Measurements from ENCODE around the gene AADAT.
"Not testable (repeated sequence)": the region's sequence is repeated elsewhere in the genome, so short reads cannot be mapped to it uniquely, and the experiment has no call there.

Gene AADAT

GRCh38 chr4:170090352-170091052 lies 746 bp upstream of the AADAT start:
- DNase-seq (ENCODE audit: low read depth): no peak

- DNase-seq (ENCODE audit: low read depth): no peak
Measured at GRCh38 chr4:170089274-170089667, 485 bp downstream of the AADAT start.

GRCh38 chr4:170088716-170089115 lies 1.0 kb downstream of the AADAT start:
- DNase-seq (ENCODE audit: low read depth): no peak

GRCh38 chr4:170087163-170087700 lies 2.5 kb downstream of the AADAT start:
- DNase-seq (ENCODE audit: low read depth): no peak

- DNase-seq (ENCODE audit: low read depth): no peak
Measured at GRCh38 chr4:170083541-170083940, 6.2 kb downstream of the AADAT start.

- no peak for DNase-seq (ENCODE audit: low read depth)
Measured at GRCh38 chr4:170080496-170080895, 9.3 kb downstream of the AADAT start.

- no peak for DNase-seq (ENCODE audit: low read depth)
Measured at GRCh38 chr4:170079981-170080380, 9.8 kb downstream of the AADAT start.

GRCh38 chr4:170071196-170071595 lies 18.6 kb downstream of the AADAT start:
- DNase-seq (ENCODE audit: low read depth): no peak

- no peak for DNase-seq (ENCODE audit: low read depth)
Measured at GRCh38 chr4:170068438-170069128, 21.2 kb downstream of the AADAT start.

- no peak for DNase-seq (ENCODE audit: low read depth)
Measured at GRCh38 chr4:170059421-170059820, 30.3 kb downstream of the AADAT start.

GRCh38 chr4:170058826-170059225 lies 30.9 kb downstream of the AADAT start:
- no peak for DNase-seq (ENCODE audit: low read depth)

- DNase-seq (ENCODE audit: low read depth): no peak
Measured at GRCh38 chr4:170057866-170058265, 31.9 kb downstream of the AADAT start.

GRCh38 chr4:170052919-170053318 lies 36.8 kb downstream of the AADAT start:
- DNase-seq (ENCODE audit: low read depth): no peak

- no peak for DNase-seq (ENCODE audit: low read depth)
Measured at GRCh38 chr4:170051402-170051801, 38.4 kb downstream of the AADAT start.

- no peak for DNase-seq (ENCODE audit: low read depth)
Measured at GRCh38 chr4:170049766-170050165, 40.0 kb downstream of the AADAT start.

GRCh38 chr4:170047771-170048354 lies 41.9 kb downstream of the AADAT start:
- peak; percentile 25 for DNase-seq (ENCODE audit: low read depth)

GRCh38 chr4:170046156-170046555 lies 43.6 kb downstream of the AADAT start:
- not testable (repeated sequence) for DNase-seq (ENCODE audit: low read depth)

GRCh38 chr4:170040031-170040680 lies 49.6 kb downstream of the AADAT start:
- DNase-seq (ENCODE audit: low read depth): no peak

- no peak for DNase-seq (ENCODE audit: low read depth)
Measured at GRCh38 chr4:170038769-170039168, 51.0 kb downstream of the AADAT start.

- no peak for DNase-seq (ENCODE audit: low read depth)
Measured at GRCh38 chr4:170038232-170038631, 51.5 kb downstream of the AADAT start.

GRCh38 chr4:170037481-170037880 lies 52.3 kb downstream of the AADAT start:
- DNase-seq (ENCODE audit: low read depth): no peak

GRCh38 chr4:170035845-170036244 lies 53.9 kb downstream of the AADAT start:
- DNase-seq (ENCODE audit: low read depth): no peak

All from T follicular helper cell (primary cell).